Measurements from ENCODE around the gene TPD52L1.

DNA sequence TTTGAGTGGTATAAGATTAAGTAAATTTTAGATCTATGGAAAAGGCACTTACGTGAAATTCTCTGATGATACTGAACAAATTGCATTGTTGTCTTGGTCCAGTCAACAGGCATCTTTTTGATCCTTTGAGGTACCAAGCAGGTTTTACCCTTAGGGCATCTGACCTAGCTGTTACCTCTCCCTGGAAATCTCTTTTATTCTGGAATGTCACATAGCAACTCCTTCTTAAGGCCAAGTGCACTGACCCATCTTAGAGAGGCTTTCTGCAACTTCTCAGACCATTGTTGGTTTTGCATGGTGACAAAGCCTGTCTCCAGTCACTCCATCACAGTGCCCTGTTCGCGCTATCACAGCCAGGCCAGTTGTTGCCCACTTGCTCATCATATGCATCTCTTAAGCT lies 42.0 kb downstream of the TPD52L1 start:
- TF ChIP-seq, protein P1, sequence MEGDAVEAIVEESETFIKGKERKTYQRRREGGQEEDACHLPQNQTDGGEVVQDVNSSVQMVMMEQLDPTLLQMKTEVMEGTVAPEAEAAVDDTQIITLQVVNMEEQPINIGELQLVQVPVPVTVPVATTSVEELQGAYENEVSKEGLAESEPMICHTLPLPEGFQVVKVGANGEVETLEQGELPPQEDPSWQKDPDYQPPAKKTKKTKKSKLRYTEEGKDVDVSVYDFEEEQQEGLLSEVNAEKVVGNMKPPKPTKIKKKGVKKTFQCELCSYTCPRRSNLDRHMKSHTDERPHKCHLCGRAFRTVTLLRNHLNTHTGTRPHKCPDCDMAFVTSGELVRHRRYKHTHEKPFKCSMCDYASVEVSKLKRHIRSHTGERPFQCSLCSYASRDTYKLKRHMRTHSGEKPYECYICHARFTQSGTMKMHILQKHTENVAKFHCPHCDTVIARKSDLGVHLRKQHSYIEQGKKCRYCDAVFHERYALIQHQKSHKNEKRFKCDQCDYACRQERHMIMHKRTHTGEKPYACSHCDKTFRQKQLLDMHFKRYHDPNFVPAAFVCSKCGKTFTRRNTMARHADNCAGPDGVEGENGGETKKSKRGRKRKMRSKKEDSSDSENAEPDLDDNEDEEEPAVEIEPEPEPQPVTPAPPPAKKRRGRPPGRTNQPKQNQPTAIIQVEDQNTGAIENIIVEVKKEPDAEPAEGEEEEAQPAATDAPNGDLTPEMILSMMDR (IDR thresholded peaks at IDR 0.05), result no peak
- TF ChIP-seq POLR2AphosphoS5 (IDR thresholded peaks at IDR 0.05), result no peak
